Measurements from ENCODE around the gene RYR3.

Gene RYR3

GRCh38 chr15:33773969-33774368 is 463.2 kb downstream of the RYR3 start:
- no peak for TF ChIP-seq CTCF (conservative IDR thresholded peaks at IDR 0.05; ENCODE audit: low read depth, low read length)
- no peak for DNase-seq (ENCODE audit: low read depth)
- H3K4me3 ChIP-seq (ENCODE audit: low read length): no peak overlapping the region

DNA sequence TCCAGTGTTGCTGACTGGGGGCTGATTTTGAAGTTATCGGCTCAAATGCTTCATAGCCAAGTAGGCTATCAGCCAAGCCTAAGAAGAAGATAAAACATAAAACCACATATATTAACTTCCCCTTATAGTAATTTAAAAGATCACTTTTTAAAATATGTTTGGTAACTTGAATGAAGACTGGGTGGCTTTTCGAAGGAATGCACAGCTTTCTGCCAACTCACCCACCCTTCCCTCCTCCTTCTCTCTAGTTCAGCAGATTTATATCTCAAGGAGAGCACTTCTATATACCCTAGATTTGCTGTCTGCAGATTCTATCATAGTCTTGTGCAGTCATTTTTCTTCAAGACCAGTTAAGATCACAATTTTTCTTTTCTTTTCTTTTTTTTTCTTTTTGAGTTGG is 468.1 kb downstream of the RYR3 start:
- no peak for DNase-seq (ENCODE audit: low read depth)
- TF ChIP-seq CTCF (conservative IDR thresholded peaks at IDR 0.05; ENCODE audit: low read depth, low read length): no peak
- no peak overlapping the region for H3K4me3 ChIP-seq (ENCODE audit: low read length)

DNA sequence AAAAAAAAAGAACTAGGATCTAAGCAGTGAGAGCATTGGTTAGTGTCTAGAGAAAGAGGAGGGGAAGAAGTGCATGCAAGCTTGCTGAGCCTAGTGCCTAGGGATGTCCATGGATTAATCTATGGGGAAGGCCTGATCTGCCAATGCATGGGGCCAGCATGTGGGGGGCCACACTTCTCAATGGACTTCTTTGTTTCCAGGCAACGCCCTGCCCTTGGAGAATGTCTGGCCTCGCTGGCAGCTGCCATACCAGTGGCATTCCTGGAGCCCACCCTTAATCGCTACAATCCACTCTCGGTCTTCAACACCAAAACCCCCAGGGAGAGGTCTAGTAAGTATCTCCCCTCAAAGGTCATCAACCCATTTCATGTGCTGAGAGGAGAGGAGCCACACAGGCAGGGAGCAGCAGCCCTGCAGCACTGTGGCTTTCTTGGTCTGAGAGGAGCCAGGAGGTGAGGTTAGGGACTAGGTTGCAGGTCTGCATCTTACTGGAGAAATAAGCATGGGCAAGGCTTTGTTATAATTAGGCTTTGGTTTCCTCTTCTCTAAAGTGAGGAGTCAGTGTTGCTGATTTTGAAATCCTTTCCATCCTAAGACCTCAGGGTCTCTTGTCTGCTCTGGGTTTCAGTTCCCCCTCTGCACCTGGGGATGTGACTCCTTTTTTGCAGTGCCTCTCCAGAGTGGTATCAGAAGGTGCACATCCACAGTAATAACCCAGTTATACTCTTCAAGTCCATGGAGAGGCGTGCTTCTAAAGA is 469.4 kb downstream of the RYR3 start:
- no peak overlapping the region for H3K4me3 ChIP-seq (ENCODE audit: low read length)
- no peak for DNase-seq (ENCODE audit: low read depth)
- TF ChIP-seq CTCF (conservative IDR thresholded peaks at IDR 0.05; ENCODE audit: low read depth, low read length): no peak

GRCh38 chr15:33782966-33783365 is 472.2 kb downstream of the RYR3 start:
- no peak overlapping the region for H3K4me3 ChIP-seq (ENCODE audit: low read length)
- DNase-seq (ENCODE audit: low read depth): no peak
- TF ChIP-seq CTCF (conservative IDR thresholded peaks at IDR 0.05; ENCODE audit: low read depth, low read length): no peak

DNA sequence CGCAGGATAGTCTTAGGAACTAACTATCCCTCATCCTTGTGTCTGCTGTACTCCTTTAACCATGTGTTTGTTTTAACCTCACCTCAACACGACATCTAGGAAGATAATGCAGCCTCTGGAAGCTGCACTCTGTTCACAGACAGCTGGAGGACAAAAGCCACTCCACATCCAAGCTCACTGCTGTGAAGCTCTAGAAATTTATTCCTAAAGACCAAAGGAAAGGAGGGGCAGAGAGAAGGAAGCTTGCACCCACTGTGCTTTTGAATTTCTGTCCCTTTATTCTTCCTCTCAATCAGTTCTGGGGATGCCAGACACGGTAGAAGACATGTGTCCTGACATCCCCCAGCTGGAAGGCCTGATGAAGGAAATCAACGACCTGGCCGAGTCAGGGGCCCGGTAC is 474.6 kb downstream of the RYR3 start:
- TF ChIP-seq CTCF (conservative IDR thresholded peaks at IDR 0.05; ENCODE audit: low read depth, low read length): no peak
- H3K4me3 ChIP-seq (ENCODE audit: low read length): no peak overlapping the region
- DNase-seq (ENCODE audit: low read depth): no peak

- H3K4me3 ChIP-seq (ENCODE audit: low read length): no peak overlapping the region
- DNase-seq (ENCODE audit: low read depth): no peak
These were observed 478.3 kb downstream of the RYR3 start for GRCh38 chr15:33788906-33789540.

More at GRCh38 chr15:33788906-33789540, 478.3 kb downstream of the RYR3 start:
- TF ChIP-seq CTCF (conservative IDR thresholded peaks at IDR 0.05; ENCODE audit: low read depth, low read length): no peak
